ENCODE measurements around the gene FCSK.

DNA sequence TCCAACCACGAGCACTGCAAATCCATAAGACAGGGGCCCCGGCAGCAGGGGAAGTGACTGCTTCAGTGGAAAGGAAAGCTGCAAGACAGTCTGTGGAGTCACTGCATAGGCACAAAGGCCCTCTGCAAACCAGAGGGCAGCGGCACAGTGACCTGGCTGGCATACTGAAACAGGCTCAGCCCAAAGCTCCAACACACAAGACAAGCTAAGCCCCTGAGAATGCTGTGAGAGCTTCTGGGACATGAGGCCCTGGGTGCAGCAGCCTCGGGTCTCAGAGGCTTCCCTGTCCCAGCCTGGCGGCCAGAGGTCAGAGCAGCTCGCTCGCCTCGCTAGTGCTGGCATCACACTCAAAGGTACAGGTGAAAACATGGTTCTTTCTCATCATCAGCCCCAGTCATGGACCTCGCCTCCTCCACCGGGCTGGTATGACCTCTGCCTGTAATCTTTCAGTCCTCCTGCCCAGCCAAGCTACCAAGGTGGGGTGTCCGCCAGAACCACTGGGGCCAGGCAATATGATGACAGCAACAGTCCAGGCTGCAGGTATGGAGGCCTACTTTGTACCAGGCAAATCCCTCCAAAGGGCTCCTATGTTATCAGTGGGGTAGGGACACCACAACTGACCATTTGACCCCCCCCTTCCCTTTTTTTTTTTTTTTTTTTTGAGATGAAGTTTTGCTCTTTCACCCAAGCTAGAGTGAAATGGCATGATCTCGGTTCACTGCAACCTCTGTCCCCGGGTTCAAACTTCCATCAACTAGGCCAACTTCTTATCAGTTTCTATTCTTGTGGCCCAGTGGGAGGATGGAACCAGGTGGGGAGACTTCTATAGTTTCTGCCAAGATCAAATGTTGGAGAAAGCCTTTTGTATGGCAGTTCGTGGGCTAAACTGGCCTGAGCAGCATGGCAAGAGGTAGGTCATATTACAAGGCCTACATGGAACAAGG lies 34.7 kb upstream of the FCSK start:
- TF ChIP-seq, protein P1, sequence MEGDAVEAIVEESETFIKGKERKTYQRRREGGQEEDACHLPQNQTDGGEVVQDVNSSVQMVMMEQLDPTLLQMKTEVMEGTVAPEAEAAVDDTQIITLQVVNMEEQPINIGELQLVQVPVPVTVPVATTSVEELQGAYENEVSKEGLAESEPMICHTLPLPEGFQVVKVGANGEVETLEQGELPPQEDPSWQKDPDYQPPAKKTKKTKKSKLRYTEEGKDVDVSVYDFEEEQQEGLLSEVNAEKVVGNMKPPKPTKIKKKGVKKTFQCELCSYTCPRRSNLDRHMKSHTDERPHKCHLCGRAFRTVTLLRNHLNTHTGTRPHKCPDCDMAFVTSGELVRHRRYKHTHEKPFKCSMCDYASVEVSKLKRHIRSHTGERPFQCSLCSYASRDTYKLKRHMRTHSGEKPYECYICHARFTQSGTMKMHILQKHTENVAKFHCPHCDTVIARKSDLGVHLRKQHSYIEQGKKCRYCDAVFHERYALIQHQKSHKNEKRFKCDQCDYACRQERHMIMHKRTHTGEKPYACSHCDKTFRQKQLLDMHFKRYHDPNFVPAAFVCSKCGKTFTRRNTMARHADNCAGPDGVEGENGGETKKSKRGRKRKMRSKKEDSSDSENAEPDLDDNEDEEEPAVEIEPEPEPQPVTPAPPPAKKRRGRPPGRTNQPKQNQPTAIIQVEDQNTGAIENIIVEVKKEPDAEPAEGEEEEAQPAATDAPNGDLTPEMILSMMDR (IDR thresholded peaks at IDR 0.05; ENCODE audit: insufficient read depth, low read length) = no peak
- TF ChIP-seq POLR2AphosphoS5 (IDR thresholded peaks at IDR 0.05; ENCODE audit: low read depth) = no peak
- TF ChIP-seq, protein P2, sequence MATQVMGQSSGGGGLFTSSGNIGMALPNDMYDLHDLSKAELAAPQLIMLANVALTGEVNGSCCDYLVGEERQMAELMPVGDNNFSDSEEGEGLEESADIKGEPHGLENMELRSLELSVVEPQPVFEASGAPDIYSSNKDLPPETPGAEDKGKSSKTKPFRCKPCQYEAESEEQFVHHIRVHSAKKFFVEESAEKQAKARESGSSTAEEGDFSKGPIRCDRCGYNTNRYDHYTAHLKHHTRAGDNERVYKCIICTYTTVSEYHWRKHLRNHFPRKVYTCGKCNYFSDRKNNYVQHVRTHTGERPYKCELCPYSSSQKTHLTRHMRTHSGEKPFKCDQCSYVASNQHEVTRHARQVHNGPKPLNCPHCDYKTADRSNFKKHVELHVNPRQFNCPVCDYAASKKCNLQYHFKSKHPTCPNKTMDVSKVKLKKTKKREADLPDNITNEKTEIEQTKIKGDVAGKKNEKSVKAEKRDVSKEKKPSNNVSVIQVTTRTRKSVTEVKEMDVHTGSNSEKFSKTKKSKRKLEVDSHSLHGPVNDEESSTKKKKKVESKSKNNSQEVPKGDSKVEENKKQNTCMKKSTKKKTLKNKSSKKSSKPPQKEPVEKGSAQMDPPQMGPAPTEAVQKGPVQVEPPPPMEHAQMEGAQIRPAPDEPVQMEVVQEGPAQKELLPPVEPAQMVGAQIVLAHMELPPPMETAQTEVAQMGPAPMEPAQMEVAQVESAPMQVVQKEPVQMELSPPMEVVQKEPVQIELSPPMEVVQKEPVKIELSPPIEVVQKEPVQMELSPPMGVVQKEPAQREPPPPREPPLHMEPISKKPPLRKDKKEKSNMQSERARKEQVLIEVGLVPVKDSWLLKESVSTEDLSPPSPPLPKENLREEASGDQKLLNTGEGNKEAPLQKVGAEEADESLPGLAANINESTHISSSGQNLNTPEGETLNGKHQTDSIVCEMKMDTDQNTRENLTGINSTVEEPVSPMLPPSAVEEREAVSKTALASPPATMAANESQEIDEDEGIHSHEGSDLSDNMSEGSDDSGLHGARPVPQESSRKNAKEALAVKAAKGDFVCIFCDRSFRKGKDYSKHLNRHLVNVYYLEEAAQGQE (IDR thresholded peaks at IDR 0.05; ENCODE audit: insufficient replicate concordance, low read depth) = no peak
